WI38 (cell line): Measurements from ENCODE around the gene UVSSA.
"Not testable (repeated sequence)": the region's sequence is repeated elsewhere in the genome, so short reads cannot be mapped to it uniquely, and the experiment has no call there.

Source experiments
- H3K4me3 ChIP-seq: 2 replicates; pipeline ENCODE4 v1.5.1; 2011; ENCODE audit warnings: low read depth, mild to moderate bottlenecking, control low read depth, low read length
- TF ChIP-seq, protein P1 (sequence below): IDR thresholded peaks from 2 replicates; pipeline ENCODE4 v1.5.1; 2012; ENCODE audit warnings: low read depth, mild to moderate bottlenecking, control low read depth, low read length

Gene UVSSA

GRCh38 chr4:1384675-1385372, 37.8 kb downstream of the UVSSA start:
- no peak overlapping the region for H3K4me3 ChIP-seq
- TF ChIP-seq, protein P1, sequence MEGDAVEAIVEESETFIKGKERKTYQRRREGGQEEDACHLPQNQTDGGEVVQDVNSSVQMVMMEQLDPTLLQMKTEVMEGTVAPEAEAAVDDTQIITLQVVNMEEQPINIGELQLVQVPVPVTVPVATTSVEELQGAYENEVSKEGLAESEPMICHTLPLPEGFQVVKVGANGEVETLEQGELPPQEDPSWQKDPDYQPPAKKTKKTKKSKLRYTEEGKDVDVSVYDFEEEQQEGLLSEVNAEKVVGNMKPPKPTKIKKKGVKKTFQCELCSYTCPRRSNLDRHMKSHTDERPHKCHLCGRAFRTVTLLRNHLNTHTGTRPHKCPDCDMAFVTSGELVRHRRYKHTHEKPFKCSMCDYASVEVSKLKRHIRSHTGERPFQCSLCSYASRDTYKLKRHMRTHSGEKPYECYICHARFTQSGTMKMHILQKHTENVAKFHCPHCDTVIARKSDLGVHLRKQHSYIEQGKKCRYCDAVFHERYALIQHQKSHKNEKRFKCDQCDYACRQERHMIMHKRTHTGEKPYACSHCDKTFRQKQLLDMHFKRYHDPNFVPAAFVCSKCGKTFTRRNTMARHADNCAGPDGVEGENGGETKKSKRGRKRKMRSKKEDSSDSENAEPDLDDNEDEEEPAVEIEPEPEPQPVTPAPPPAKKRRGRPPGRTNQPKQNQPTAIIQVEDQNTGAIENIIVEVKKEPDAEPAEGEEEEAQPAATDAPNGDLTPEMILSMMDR = no peak

DNA sequence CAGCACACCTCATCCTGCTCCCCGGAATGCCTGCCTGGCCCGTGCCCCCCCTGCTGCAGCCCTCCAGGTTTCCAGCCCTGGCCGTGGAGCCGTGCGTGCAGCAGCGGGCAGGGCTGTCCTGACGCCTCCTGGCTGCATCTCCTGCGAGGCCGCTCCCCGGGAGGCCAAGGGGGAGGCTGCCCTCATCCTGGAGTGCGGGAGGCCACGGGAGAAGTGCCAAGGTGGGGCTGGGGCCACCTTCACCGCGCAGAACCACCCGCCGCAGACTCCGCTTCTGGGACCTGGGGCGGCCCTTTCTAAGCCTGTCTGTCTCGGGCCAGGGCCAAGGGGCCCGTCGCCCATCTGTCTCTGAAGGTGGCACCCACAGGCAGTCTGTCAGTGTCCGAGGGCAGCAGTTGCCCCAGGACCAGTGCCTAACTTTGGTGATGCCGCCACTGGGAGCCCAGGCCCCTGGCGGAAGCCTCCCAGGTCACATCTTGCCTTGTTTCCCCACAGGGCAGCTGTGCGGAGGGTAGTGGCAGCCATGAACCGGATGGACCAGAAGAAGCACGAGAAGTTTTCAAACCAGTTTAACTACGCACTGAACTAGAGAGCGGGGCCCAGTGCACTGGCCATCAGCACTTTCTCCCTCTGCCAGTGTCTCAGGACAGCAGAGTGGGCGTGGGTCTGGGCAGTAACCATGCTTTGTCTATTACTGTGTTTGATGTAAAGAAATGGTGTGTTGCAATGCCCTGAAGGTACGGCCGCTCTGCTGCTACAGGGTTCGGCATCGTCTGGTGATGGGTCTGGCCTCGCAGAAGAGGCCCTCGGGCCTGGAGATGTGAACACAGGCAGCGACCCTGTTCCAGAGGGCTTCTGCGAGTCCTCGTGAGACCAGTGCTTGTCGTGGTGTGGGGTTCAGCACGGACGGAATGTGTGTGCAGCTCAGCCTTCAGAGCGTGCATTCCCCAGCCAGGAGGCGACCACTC, 38.6 kb downstream of the UVSSA start:
- H3K4me3 ChIP-seq = no peak overlapping the region
- TF ChIP-seq, protein P1 = no peak

GRCh38 chr4:1393363-1393762, 46.4 kb downstream of the UVSSA start:
- H3K4me3 ChIP-seq = not testable (repeated sequence)

- TF ChIP-seq, protein P1 = no peak
- H3K4me3 ChIP-seq = no peak overlapping the region
Observed at GRCh38 chr4:1393866-1394265, 46.9 kb downstream of the UVSSA start.

GRCh38 chr4:1394554-1395388, 47.8 kb downstream of the UVSSA start:
- H3K4me3 ChIP-seq = not testable (repeated sequence)

GRCh38 chr4:1395389-1395820, 48.4 kb downstream of the UVSSA start:
- not testable (repeated sequence) for H3K4me3 ChIP-seq

DNA sequence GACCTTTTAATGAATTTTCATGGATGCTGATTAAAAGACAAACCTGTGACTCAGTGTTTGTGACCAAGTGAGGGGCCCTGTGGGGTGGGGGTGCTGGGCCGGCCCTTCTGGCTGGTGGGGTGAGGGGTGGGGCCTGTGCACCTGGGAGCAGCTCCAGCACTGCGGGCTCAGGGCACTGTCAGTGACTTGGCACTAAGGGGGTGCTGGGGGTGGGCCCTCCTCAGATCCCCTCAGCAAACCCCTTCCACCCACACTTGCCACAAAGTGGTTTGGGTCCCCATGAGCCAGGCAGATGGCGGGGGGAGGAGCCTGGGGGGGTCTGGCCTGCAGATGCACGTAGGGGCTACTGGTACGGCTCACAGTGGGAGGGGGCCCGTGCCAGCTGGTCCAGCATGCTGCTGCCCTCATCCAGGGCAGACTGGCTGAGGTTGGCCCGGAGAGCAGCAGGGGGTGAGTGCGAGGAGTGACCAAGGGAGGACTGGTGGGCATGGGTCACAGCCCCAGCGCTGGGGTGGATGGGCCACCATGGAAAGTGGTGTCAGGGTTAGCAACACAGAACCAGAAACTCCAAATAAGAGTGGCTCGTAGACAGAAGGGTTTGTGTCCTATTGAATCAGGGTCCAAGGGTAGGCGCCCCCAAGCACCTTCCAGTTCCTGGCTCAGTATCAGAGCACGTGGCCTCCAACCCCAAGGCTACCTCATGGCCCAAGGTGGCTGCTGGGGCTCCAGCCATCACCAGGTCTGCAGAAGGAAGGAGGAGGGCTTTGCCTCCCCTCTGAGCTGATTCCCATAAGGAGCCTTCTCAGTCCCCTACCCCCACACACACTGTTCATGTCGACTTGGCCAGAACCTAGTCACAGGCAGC, 49.2 kb downstream of the UVSSA start:
- no peak overlapping the region for H3K4me3 ChIP-seq
- TF ChIP-seq, protein P1 = no peak
